VCaP (cell line): ENCODE measurements around the gene TMBIM6.
"Not testable (repeated sequence)": the region's sequence is repeated elsewhere in the genome, so short reads cannot be mapped to it uniquely, and the experiment has no call there.

ENCODE experiments used
- H3K27ac ChIP-seq: fragments of 450-650 bp; 2 replicates; pipeline ENCODE4 v1.5.1; 2017
- CTCF ChIP-seq: fragments of 450-650 bp; conservative IDR thresholded peaks from 2 replicates; pipeline ENCODE4 v1.5.1; 2017; ENCODE audit warnings: mild to moderate bottlenecking, moderate library complexity

Gene TMBIM6

DNA sequence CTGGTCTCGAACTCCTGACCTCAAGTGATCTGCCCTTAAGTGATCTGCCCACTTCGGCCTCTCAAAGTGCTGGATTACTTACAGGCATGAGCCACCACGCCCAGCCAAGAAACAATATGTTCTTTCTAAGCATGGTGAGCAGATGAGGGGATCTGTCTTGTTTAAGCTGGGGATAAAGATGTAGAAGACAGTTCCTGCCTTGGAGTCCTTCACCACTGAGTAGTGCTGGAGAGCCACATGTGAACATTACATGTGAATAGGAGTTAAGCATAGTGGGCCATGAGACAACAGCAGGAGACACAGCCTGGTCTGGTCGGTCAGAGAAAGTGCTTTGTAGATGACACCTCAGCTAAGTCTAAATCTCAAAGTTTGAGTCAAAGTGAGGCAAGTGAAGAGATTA lies 26.0 kb downstream of the TMBIM6 start:
- peak overlapping the region; percentile 18; the same call in 1 of the 2 replicates for H3K27ac ChIP-seq
- no peak for TF ChIP-seq CTCF

GRCh38 chr12:49773102-49773501 lies 31.7 kb downstream of the TMBIM6 start:
- not testable (repeated sequence) for H3K27ac ChIP-seq

- no peak overlapping the region for H3K27ac ChIP-seq
- peak; percentile 91 for TF ChIP-seq CTCF
These were observed 35.1 kb downstream of the TMBIM6 start for GRCh38 chr12:49776413-49776812.

GRCh38 chr12:49776858-49777257 lies 35.5 kb downstream of the TMBIM6 start:
- H3K27ac ChIP-seq = no peak overlapping the region
- no peak for TF ChIP-seq CTCF

DNA sequence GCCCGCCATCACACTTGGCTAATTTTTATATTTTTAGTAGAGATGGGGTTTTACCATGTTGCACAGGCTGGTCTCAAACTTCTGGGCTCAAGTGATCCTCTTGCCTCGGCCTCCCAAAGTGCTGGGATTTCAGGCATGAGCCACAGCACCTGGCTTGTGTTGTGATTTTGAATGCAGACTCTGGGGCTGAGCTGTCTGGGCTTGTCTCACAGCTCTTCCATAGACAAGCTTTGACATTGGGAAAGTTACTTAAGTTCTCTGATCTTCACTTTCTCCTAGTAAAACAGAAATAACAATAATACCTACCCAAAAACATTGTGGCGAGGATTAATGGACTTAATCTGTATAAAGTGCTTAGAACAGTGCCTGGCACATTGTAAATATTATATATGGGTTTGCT lies 36.0 kb downstream of the TMBIM6 start:
- no peak overlapping the region for H3K27ac ChIP-seq
- TF ChIP-seq CTCF = no peak

DNA sequence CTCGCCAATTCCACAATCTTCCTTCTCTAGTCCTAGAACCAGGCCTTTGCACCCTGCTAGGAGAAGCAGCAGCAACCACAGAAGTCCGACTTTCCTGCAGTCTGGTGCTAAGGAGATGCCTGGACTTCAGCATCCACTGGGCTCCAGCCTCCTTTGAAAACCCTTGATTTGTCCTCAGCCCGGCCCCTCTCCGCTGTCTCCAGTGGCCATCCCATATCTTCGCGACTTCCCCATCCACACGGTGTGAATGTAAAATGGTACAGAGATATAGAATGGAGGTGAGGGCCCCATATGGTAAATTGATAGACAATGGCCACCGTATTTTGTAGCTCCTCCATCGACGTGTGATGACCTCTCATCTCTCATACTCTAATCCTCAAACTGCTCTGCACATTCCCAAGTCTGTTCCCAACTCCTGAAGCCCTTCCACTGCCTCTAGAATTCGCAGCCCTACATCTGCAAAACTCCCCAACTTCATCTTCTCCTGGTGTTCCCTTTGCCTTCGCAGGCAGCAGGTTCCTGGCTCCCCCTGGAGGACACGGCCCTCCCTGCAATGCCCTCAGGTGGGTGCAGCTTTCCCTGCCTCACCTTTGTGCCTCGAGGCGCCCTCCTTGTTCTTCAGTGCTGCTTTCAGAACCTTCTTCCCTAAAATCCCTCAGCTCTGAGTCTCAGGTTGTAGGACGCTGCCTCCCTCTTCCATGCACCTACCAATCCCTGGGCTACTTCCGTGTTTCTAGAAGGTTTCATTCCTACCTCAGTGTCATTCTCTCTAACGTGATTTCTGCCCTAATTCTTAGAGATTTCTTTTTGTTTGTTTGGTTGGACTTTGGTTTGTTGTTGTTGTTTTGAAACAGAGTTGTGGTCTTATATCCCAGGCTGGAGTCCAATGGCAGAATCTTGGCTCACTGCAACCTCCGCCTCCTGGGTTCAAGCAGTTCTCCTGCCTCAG lies 36.7 kb downstream of the TMBIM6 start:
- H3K27ac ChIP-seq = no peak overlapping the region
- TF ChIP-seq CTCF = peak; percentile 96

DNA sequence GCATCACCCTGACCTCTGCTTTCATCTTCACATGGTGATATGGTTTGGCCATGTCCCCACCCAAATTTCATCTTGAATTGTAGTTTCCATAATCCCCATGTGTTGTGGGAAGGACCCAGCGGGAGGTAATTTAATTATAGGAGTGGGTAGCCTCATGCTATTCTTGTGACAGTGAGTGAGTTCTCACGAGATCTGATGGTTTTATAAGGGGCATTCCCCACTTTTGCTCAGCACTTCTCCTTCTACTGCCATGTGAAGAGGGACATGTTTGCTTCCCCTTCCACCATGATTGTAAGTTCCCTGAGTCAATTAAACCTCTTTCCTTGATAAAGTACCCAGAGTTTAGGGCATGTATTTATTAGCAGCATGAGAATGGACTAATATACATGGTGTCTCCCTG lies 38.2 kb downstream of the TMBIM6 start:
- no peak for TF ChIP-seq CTCF
- H3K27ac ChIP-seq = no peak overlapping the region

DNA sequence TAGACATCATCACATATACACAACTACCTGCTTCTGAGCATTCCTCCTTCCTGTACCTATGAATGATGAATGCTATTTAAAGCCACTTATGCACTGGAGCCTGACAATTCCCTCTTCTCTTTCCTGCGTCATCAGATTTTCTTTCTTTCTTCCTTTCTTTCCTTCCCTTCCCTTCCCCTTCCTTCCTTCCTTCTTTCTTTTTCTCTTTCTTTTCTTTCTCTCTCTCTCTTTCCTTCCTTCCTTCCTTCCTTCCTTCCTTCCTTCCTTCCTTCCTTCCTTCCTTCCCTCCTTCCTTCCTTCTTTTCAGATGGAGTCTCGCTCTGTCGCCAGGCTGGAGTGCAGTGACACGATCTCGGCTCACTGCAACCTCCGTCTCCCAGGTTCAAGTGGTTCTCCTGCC lies 39.6 kb downstream of the TMBIM6 start:
- not testable (repeated sequence) for H3K27ac ChIP-seq
